PFSK-1 (cell line): ENCODE data around the gene ALS2CL.

ENCODE experiments used
- FOXP2 ChIP-seq: optimal IDR thresholded peaks from 2 replicates; pipeline ENCODE3; 2011; ENCODE audit warnings: borderline replicate concordance, control low read depth, inconsistent platforms; ENCODE audit not compliant: insufficient read depth; ENCODE audit errors: extremely low read length, extremely low read depth
- POLR2AphosphoS5 ChIP-seq: IDR thresholded peaks from 2 replicates; pipeline ENCODE4 v1.6.1; 2012; ENCODE audit warnings: low read depth, mild to moderate bottlenecking, control low read depth, low read length, moderate library complexity
- SIN3A ChIP-seq: IDR thresholded peaks from 2 replicates; pipeline ENCODE4 v1.6.1; 2012; ENCODE audit warnings: mild to moderate bottlenecking, low read length, moderate library complexity, borderline replicate concordance; ENCODE audit not compliant: insufficient read depth
- TAF1 ChIP-seq: IDR thresholded peaks from 2 replicates; pipeline ENCODE4 v1.6.1; 2012; ENCODE audit warnings: low read length, control low read depth, borderline replicate concordance; ENCODE audit not compliant: insufficient read depth
- TF ChIP-seq, protein P1 (sequence below), 2 experiments: IDR thresholded peaks; 2 replicates each; pipeline versions ENCODE4 v1.6.1 to v1.8.0; 2011 to 2012; ENCODE audit warnings: low read depth in 2 of 2, low read length in 2 of 2, control low read depth in 1 of 2, inconsistent platforms in 1 of 2, mild to moderate bottlenecking in 1 of 2, moderate library complexity in 1 of 2; ENCODE audit not compliant: insufficient read depth in 1 of 2

The ALS2CL gene

DNA sequence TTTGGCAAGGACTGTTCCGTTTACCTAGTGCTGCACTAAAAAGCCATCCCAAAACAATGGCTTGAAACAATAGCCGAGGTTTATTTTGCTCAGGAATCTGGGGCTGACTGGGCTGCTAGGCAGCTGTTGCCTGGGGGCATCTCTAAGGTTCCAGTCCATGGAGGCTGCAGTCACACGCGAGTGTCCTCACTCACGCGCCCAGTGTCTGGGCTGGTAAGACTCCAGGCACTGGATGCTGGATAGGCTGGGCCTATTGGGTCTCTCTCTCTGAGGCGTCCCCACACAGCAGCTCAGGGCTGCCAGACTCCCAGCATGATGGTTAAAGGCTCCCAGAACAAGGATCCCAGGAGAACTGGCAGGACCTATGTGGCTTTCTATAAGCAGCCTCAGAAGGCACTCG, 34.2 kb downstream of the ALS2CL start:
- no peak for TF ChIP-seq SIN3A

DNA sequence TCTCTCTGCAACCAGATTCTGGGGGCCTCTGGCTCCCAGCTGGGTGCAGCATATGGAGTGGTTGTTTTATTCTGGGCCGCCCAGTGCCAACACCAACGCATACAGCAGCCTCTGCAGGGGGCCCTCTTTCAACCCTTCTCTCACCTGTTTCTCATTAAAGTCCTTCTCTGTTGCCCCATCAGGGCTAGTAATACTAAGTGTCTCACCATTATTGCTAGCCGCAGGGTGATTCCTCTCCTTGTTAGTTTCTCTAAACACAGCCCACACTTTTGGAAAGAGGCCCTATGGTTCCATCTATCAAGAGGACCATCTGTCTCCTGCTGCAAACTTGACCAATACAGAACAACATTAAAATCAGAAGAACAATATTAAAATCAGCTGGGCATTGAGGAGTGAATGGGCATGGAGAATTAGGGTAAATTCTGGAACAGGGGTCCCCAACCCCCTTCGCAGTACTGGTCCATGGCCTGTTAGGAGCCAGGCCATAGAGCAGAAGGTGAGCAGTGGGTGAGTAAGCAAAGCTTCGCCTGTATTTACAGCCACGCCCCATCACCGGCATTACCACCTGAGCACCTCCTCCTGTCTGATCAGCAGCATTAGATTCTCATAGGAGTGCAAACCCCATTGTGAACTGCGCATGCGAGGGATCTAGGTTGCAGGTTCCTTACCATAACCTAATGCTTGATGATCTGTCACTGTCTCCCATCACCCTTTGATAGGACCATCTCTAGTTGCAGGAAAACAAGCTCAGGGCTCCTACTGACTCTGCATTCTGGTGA, 36.5 kb downstream of the ALS2CL start:
- TF ChIP-seq FOXP2 = no peak
- no peak for TF ChIP-seq SIN3A
- TF ChIP-seq TAF1 = no peak
- TF ChIP-seq, protein P1, sequence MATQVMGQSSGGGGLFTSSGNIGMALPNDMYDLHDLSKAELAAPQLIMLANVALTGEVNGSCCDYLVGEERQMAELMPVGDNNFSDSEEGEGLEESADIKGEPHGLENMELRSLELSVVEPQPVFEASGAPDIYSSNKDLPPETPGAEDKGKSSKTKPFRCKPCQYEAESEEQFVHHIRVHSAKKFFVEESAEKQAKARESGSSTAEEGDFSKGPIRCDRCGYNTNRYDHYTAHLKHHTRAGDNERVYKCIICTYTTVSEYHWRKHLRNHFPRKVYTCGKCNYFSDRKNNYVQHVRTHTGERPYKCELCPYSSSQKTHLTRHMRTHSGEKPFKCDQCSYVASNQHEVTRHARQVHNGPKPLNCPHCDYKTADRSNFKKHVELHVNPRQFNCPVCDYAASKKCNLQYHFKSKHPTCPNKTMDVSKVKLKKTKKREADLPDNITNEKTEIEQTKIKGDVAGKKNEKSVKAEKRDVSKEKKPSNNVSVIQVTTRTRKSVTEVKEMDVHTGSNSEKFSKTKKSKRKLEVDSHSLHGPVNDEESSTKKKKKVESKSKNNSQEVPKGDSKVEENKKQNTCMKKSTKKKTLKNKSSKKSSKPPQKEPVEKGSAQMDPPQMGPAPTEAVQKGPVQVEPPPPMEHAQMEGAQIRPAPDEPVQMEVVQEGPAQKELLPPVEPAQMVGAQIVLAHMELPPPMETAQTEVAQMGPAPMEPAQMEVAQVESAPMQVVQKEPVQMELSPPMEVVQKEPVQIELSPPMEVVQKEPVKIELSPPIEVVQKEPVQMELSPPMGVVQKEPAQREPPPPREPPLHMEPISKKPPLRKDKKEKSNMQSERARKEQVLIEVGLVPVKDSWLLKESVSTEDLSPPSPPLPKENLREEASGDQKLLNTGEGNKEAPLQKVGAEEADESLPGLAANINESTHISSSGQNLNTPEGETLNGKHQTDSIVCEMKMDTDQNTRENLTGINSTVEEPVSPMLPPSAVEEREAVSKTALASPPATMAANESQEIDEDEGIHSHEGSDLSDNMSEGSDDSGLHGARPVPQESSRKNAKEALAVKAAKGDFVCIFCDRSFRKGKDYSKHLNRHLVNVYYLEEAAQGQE (IDR thresholded peaks at IDR 0.05; ENCODE audit: insufficient read depth in 1 of 2, low read depth in 2 of 2, low read length in 2 of 2) = no peak
- no peak for TF ChIP-seq POLR2AphosphoS5

DNA sequence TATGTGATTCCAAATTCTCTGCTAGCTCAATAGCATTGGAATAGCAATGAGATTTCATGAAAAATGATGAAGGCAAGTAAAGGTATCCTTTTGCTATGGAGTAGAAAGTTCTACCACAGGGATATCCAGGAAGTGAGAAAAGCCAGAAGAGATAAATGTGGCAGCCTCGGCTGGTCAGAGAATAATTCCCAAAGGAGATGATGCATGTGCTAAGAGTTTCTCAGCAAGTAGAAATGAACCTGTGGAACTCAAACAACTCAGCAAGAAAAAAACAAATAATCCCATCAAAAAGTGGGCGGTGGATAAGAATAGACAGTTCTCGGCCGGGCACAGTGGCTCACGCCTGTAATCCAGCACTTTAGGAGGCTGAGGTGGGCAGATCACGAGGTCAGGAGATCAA, 38.2 kb downstream of the ALS2CL start:
- TF ChIP-seq, protein P1 (IDR thresholded peaks at IDR 0.05; ENCODE audit: insufficient read depth in 1 of 2, low read depth in 2 of 2, low read length in 2 of 2) = no peak
- no peak for TF ChIP-seq TAF1
- no peak for TF ChIP-seq SIN3A
- TF ChIP-seq FOXP2 = no peak
- TF ChIP-seq POLR2AphosphoS5 = no peak

DNA sequence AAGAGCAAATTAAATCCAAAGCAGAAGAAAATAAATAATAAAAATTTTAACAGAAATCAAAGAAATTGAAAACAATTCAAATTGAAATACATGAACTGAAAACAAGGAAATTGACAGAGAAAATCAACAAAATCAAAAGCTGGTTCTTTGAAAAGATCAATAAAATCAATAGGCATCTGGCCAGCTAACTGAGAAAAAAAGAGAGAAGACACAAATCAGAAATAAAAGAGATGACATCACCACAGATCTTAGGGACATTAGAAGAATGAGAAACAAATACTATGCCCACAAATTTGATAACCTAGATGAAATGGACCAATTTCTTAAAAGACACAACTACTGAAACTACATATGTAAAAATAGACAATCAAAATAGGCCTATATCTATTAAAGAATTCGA, 42.4 kb downstream of the ALS2CL start:
- TF ChIP-seq FOXP2 (no peak), TAF1 (no peak), SIN3A (no peak), POLR2AphosphoS5 (no peak)
- TF ChIP-seq, protein P1 (IDR thresholded peaks at IDR 0.05; ENCODE audit: insufficient read depth in 1 of 2, low read depth in 2 of 2, low read length in 2 of 2) = no peak

DNA sequence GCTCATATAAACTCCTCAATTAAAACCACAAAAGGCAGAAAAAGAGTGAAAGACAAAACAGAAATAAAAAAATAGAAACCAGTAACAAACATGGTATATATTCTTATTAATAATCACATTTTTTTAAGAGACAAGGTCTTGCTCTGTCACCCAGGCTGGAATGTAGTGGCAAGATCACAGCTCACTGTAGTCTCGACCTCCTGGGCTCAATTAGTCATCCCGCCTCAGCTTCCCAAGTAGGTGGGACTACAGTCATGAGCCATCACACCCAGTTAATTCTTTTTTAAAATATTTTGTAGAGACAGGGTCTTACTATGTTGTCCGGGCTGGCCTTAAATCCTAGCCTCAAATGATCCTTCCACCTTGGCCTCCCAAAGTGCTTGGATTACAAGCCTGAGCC, 44.0 kb downstream of the ALS2CL start:
- TF ChIP-seq TAF1 = no peak
- TF ChIP-seq POLR2AphosphoS5 = no peak
- no peak for TF ChIP-seq FOXP2
- TF ChIP-seq SIN3A = no peak
- TF ChIP-seq, protein P1 (IDR thresholded peaks at IDR 0.05; ENCODE audit: insufficient read depth in 1 of 2, low read depth in 2 of 2, low read length in 2 of 2) = no peak
